RWPE2 (cell line): ENCODE measurements around the gene MBTPS1.

Experiments
- ATAC-seq: fragments of 200-7000 bp; cut with Tn5 transposase; 3 replicates; pipeline ENCODE4 v1.9.1; 2021; ENCODE audit warnings: low read depth
- DNase-seq: peaks from one replicate; pipeline ENCODE4 v3.0.0-alpha.2; 2020; ENCODE audit warnings: low spot score
- H3K27ac ChIP-seq: fragments of 450-650 bp; 2 replicates; pipeline ENCODE4 v1.5.1; 2017; ENCODE audit warnings: mild to moderate bottlenecking; ENCODE audit not compliant: poor library complexity, severe bottlenecking
- H3K27me3 ChIP-seq: fragments of 250-450 bp; sonication (Bioruptor Pico); 2 replicates; pipeline ENCODE4 v1.5.1; 2021; ENCODE audit warnings: mild to moderate bottlenecking, moderate library complexity; ENCODE audit not compliant: insufficient read depth, poor library complexity, severe bottlenecking
- H3K36me3 ChIP-seq: fragments of 250-450 bp; sonication (Bioruptor Pico); 2 replicates; pipeline ENCODE4 v1.5.1; 2020; ENCODE audit warnings: low read depth, mild to moderate bottlenecking, moderate library complexity
- H3K4me1 ChIP-seq: fragments of 250-450 bp; sonication (Bioruptor Pico); 2 replicates; pipeline ENCODE4 v1.5.1; 2021; ENCODE audit warnings: mild to moderate bottlenecking, moderate library complexity; ENCODE audit not compliant: insufficient read depth, poor library complexity, severe bottlenecking
- H3K4me3 ChIP-seq: fragments of 250-450 bp; sonication (Bioruptor Pico); 2 replicates; pipeline ENCODE4 v1.5.1; 2021; ENCODE audit warnings: mild to moderate bottlenecking, moderate library complexity; ENCODE audit not compliant: severe bottlenecking
- H3K9me3 ChIP-seq: fragments of 250-450 bp; sonication (Bioruptor Pico); 2 replicates; pipeline ENCODE4 v1.5.1; 2021; ENCODE audit warnings: mild to moderate bottlenecking, moderate library complexity; ENCODE audit not compliant: severe bottlenecking
- TF ChIP-seq, protein P1 (sequence below): fragments of 450-650 bp; IDR thresholded peaks from one replicate; pipeline ENCODE4 v1.5.1; 2017; ENCODE audit warnings: mild to moderate bottlenecking, moderate library complexity; ENCODE audit not compliant: poor library complexity, severe bottlenecking

The MBTPS1 gene

DNA sequence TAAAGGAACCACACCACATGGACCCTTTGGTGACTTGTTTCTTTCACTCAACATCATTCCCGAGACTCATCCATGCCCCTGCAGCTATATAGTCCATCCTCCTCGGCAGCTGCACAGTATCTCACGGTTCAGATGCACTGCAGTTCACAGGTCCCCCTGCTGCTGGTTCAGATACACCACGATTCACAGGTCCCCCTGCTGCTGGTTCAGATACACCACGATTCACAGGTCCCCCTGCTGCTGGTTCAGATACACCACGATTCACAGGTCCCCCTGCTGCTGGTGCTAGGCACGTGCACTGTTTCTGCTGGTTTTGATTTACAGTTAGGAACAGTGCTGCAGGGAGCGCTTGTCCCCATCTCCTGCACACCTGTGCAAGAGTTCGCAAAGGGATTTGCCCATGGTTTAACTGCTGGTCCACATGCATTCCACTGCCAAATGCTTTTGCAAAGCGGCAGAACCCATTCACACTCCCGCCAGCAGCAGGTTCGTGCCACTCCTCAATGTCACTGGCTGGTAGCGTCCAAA is 24.5 kb upstream of the MBTPS1 start:
- TF ChIP-seq, protein P1, sequence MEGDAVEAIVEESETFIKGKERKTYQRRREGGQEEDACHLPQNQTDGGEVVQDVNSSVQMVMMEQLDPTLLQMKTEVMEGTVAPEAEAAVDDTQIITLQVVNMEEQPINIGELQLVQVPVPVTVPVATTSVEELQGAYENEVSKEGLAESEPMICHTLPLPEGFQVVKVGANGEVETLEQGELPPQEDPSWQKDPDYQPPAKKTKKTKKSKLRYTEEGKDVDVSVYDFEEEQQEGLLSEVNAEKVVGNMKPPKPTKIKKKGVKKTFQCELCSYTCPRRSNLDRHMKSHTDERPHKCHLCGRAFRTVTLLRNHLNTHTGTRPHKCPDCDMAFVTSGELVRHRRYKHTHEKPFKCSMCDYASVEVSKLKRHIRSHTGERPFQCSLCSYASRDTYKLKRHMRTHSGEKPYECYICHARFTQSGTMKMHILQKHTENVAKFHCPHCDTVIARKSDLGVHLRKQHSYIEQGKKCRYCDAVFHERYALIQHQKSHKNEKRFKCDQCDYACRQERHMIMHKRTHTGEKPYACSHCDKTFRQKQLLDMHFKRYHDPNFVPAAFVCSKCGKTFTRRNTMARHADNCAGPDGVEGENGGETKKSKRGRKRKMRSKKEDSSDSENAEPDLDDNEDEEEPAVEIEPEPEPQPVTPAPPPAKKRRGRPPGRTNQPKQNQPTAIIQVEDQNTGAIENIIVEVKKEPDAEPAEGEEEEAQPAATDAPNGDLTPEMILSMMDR: no peak
- ATAC-seq (peak; percentile 11; the same call in 1 of the 3 replicates), DNase-seq (no peak)
- H3K4me3 ChIP-seq: no peak overlapping the region
- H3K36me3 ChIP-seq: no peaks in the 10 kb centered on the region
- no peaks in the 10 kb centered on the region for H3K4me1 ChIP-seq
- H3K27ac ChIP-seq: no peak overlapping the region
- H3K27me3 ChIP-seq: no peaks in the 10 kb centered on the region
- no peaks in the 10 kb centered on the region for H3K9me3 ChIP-seq

DNA sequence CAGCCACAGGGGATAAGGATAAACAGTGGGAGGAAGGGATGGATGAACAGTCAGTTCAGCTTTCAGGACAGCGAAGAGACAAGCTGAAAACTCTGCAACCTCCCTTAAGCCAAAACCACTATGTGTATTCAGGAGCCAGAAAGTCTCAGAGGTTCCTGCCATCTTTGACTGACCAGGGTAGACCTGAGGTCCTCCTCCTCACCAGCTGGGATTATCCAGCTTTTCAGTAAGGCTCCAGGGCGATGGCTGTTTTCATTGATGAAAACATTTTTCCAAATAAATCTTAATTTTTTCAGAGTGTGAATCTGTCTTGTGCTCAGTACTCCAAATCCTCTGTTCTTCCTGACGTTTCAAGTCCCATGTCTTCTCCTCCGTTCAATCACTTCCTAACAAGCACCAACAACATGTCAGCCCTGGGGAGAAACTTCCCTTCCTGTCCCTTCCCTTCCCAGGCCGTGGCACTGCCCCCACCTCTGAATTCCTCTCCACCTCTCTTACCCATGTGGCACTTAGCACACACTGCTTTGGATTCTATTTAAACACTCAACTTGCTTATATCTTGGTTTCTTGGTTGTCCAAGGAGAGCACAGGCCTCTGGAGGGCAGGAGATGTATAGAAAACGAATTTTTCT is 23.0 kb upstream of the MBTPS1 start:
- ATAC-seq (no peak), DNase-seq (no peak)
- H3K27me3 ChIP-seq: no peaks in the 10 kb centered on the region
- TF ChIP-seq, protein P1: no peak
- no peaks in the 10 kb centered on the region for H3K4me1 ChIP-seq
- H3K36me3 ChIP-seq: no peaks in the 10 kb centered on the region; the same call in 1 of the 2 replicates
- no peaks in the 10 kb centered on the region for H3K9me3 ChIP-seq
- no peak overlapping the region for H3K27ac ChIP-seq
- H3K4me3 ChIP-seq: no peak overlapping the region

DNA sequence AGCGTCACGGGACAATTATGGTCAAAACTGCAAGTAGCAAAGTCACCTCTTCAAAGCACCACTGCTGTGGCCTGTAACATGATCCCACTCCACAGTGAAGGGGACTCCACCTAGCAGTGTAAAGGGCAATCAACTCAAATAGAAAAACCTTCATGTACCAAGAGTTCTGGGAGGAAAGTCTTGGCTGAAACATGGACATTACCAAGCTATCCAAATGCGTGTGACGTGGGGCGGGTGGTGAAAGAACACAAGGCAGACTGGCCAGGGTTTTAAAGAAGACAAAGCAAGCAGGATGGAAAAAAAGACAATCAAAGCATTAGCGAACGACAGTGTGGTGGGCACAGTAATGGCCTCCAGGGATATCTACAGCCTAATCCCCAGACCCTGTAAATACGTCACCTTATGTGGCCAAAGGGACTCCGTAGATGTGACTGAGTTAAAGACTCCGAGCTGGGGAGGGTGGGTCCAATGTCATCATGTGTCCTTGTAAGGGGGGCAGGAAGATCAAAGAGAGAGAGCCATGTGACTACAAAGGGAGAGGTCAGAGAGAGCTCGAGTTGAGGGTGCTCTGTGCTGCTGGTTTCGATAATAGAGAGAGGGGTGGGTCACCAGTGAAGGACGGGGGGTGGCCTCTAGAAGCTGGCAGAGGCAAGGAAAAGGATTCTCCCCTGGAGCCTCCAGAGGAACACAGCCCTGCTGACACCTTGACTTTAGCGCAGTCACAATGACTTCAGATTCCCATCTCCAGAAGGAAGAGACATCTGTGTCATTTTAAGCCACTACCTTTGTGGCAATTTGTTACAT is 22.3 kb upstream of the MBTPS1 start:
- H3K27ac ChIP-seq: no peak overlapping the region
- H3K27me3 ChIP-seq: no peaks in the 10 kb centered on the region
- H3K9me3 ChIP-seq: no peaks in the 10 kb centered on the region
- no peaks in the 10 kb centered on the region for H3K4me1 ChIP-seq
- ATAC-seq (no peak), DNase-seq (no peak)
- no peaks in the 10 kb centered on the region; the same call in 1 of the 2 replicates for H3K36me3 ChIP-seq
- no peak overlapping the region for H3K4me3 ChIP-seq
- TF ChIP-seq, protein P1: no peak

DNA sequence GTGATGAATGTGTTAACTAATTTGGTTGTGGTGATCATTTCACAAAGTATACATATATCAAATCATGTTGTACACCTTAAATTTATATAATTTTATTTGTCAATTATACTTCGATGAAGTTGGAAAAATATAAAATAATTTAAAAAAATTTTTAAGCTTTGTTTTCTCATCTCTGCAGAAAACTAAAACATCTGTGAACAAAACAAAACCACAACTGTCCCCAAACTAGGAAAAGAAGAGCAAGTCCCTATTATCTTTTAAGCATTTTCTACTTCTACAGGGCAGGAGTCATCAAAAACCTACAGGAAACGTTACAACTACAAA is 21.7 kb upstream of the MBTPS1 start:
- DNase-seq: no peak
- Histone ChIP-seq H3K36me3 (peaks cover 4% of the 10 kb centered on the region; the same call in 1 of the 2 replicates), H3K27ac (no peak overlapping the region), H3K9me3 (no peaks in the 10 kb centered on the region), H3K4me1 (no peaks in the 10 kb centered on the region), H3K4me3 (no peak overlapping the region), H3K27me3 (no peaks in the 10 kb centered on the region)
- no peak for ATAC-seq
- TF ChIP-seq, protein P1: no peak
